HepG2 (cell line): Measurements from ENCODE around the gene PLXND1. TPM values are rescaled to one million over a fixed set of nuclear protein-coding genes. Genes with fewer than 3 reads are reported as not detected.

Source experiments
- ATAC-seq: fragments of 200-7000 bp; cut with Tn5 transposase; 3 replicates; pipeline ENCODE4 v1.9.1; 2020; ENCODE audit warnings: mild to moderate bottlenecking, moderate library complexity
- BruUV-seq: library from RNA; stranded (reverse); fragments of 400-500 nt; replicated peaks from 2 replicates; lab custom pipeline; 2021; lab: Mats Ljungman, UMichigan
- CTCF ChIA-PET: fragments of 300-600 bp; formaldehyde crosslinking; extraction: SDS; loops from one replicate; lab custom pipeline; 2021; ENCODE audit warnings: low total read pairs, inconsistent platforms, low intra/inter-chr PET ratio; lab: Yijun Ruan, JAX
- POLR2A ChIA-PET: fragments of 350-600 bp; sonication (Branson Sonifier 250); formaldehyde crosslinking; loops from one replicate; lab custom pipeline; 2020; ENCODE audit warnings: antibody characterized with exemption, inconsistent platforms; lab: Yijun Ruan, JAX
- DNase-seq: peaks from one replicate; pipeline ENCODE4 v3.0.0-alpha.2; 2015; ENCODE audit warnings: low spot score
- FAIRE-seq: peaks from 3 replicates; lab custom pipeline; 2011; peaks lifted over from hg19 to GRCh38; lab: Jason Lieb, UNC
- H2AFZ ChIP-seq: one replicate; pipeline ENCODE4 v1.6.1; 2011; ENCODE audit warnings: low read length, inconsistent platforms
- H3K27ac ChIP-seq: fragments of 300-600 bp; 3 replicates; pipeline ENCODE4 v1.8.0; 2011; ENCODE audit warnings: mixed run types, mild to moderate bottlenecking, mixed read lengths, low read length, inconsistent platforms; ENCODE audit not compliant: insufficient read depth; ENCODE audit errors: extremely low read length
- H3K27me3 ChIP-seq, 2 experiments: fragments of 200-600 bp in 1 of 2; 2 replicates in 1 of 2; 3 replicates in 1 of 2; pipeline versions ENCODE4 v1.6.0 to v1.8.0; 2011; ENCODE audit warnings: low read length in 2 of 2, mild to moderate bottlenecking in 2 of 2, moderate library complexity in 2 of 2, inconsistent platforms in 1 of 2; ENCODE audit not compliant: insufficient read depth in 2 of 2, control insufficient read depth in 1 of 2
- H3K36me3 ChIP-seq, 2 experiments: fragments of 200-600 bp in 1 of 2; replicated peaks in 1 of 2; 2 replicates in 1 of 2; 3 replicates in 1 of 2; pipeline versions ENCODE4 v1.5.1 to v1.8.0; 2011; ENCODE audit warnings: low read length in 2 of 2, inconsistent platforms in 1 of 2; ENCODE audit not compliant: insufficient read depth in 2 of 2, control insufficient read depth in 1 of 2
- H3K4me1 ChIP-seq: 2 replicates; pipeline ENCODE4 v1.5.1; 2012; ENCODE audit warnings: low read length, inconsistent platforms; ENCODE audit not compliant: insufficient read depth
- H3K4me2 ChIP-seq: 2 replicates; pipeline ENCODE4 v1.6.0; 2011; ENCODE audit warnings: low read depth, low read length, inconsistent platforms
- H3K4me3 ChIP-seq, 3 experiments: fragments of 200-600 bp in 1 of 3; sonication (generic), shearing (Covaris generic) in 1 of 3; replicated peaks in 1 of 3; 2 replicates each; pipeline ENCODE4 v1.5.1; 2011 to 2016; ENCODE audit warnings: low read length in 3 of 3, inconsistent platforms in 2 of 3, low read depth in 2 of 3, mild to moderate bottlenecking in 2 of 3, control low read depth in 1 of 3, mixed read lengths in 1 of 3; ENCODE audit not compliant: insufficient read depth in 1 of 3
- H3K79me2 ChIP-seq: one replicate; pipeline ENCODE4 v1.6.1; 2011; ENCODE audit warnings: low read length, inconsistent platforms; ENCODE audit not compliant: insufficient read depth
- H3K9ac ChIP-seq: 2 replicates; pipeline ENCODE4 v1.6.0; 2011; ENCODE audit warnings: mild to moderate bottlenecking, low read depth, low read length, inconsistent platforms; ENCODE audit not compliant: insufficient read depth
- H3K9me3 ChIP-seq: 2 replicates; pipeline ENCODE4 v1.5.1; 2012; ENCODE audit warnings: mild to moderate bottlenecking, low read length
- H4K20me1 ChIP-seq: 2 replicates; pipeline ENCODE4 v1.6.0; 2011; ENCODE audit warnings: inconsistent platforms, mild to moderate bottlenecking, low read length, moderate library complexity; ENCODE audit not compliant: insufficient read depth
- ZNF230 ChIP-seq: sonication (generic); formaldehyde crosslinking; IDR thresholded peaks from 2 replicates; pipeline ENCODE4 v1.4.0; 2020; ENCODE audit warnings: mild to moderate bottlenecking, missing genetic modification reagents
- ZNF24 ChIP-seq: fragments of 450-650 bp; IDR thresholded peaks from 2 replicates; pipeline ENCODE4 v1.6.1; 2017; ENCODE audit warnings: antibody characterized with exemption, mild to moderate bottlenecking
- ZNF773 ChIP-seq: sonication (generic); formaldehyde crosslinking; IDR thresholded peaks from 2 replicates; pipeline ENCODE4 v1.4.0; 2020; ENCODE audit warnings: missing genetic modification reagents, borderline replicate concordance
- WGBS: methylation state at CpG from one replicate; pipeline ENCODE4 v1.1.6; 2017; ENCODE audit warnings: low lambda C conversion rate; 5-methylcytosine and 5-hydroxymethylcytosine counted together
- in situ Hi-C: cut with HindIII; loops from 2 replicates; pipeline ENCODE4 v1.10.0; 2017; ENCODE audit warnings: low pct_unique_long_range_greater_than_20kb; ENCODE audit not compliant: extremely low pct_ligation_motif_present
- intact Hi-C: fragments of 100-400 bp; cut with micrococcal nuclease; formaldehyde crosslinking; loops from one replicate; pipeline ENCODE4 v1.10.0; 2022; ENCODE audit not compliant: unreplicated experiment
- polyA plus RNA-seq, 8 experiments: library from polyadenylated mRNA; depleted of rRNA in 3 of 8; stranded (reverse) in 7 of 8; unstranded in 1 of 8; fragments of >200 nt; fragmentation: Illumina TruSeq in 4 of 8; extraction: Trizol in 4 of 8; gene quantifications; 2 replicates each; pipeline versions ENCODE4 v1.2.1 to v1.2.3, GENCODE V29; 2011 to 2016; ENCODE audit warnings: low read depth in 4 of 8, missing spikeins in 1 of 8, mixed read lengths in 1 of 8; ENCODE audit not compliant: insufficient read depth in 1 of 8
- small RNA-seq, 3 experiments: library from RNA; depleted of rRNA; stranded (forward); fragments of <200 nt; gene quantifications; one replicate each; pipeline ENCODE3, GENCODE V24; 2012; ENCODE audit warnings: low read depth in 2 of 3, low replicate concordance in 1 of 3; ENCODE audit not compliant: insufficient read length in 3 of 3, insufficient read depth in 2 of 3
- total RNA-seq, 5 experiments: library from RNA; depleted of rRNA; stranded (reverse); fragments of >200 nt; fragmentation: Illumina TruSeq; extraction: Trizol; gene quantifications; 2 replicates each; pipeline ENCODE4 v1.2.3, GENCODE V29; 2016; ENCODE audit warnings: low read depth in 1 of 5

PLXND1 gene
- total and polyA plus RNA-seq, 2 of the 13 experiments (the other 11 are each of a cell fraction or from before 2014, with no cell fraction given): 15.9 to 42.0 TPM

DNA sequence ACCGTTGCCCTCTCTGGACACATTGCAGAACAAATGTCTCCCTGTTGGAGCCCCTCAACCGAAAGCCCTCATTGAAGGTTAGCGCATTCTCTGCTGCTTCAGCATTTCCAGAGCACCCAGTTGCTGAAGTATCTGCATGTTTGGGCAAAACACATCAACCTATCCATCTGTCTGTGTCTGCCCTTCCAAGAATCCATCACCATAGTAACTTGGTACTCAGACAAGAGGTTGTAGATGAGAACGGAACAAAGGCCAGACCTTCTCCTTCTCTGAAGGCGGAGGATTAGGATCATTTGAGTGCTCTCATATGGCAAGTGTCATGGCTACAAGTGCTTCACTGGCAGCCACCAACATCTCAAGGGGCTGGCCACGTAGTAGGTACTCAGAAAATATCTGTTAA is 101.1 kb downstream of the PLXND1 start:
- ATAC-seq: no peak
- H3K27ac ChIP-seq: no peak overlapping the region
- WGBS: 99% methylated on average over 6 of the region's 6 CpGs
- TF ChIP-seq ZNF230 (CRISPR knock-in tag) (no peak), ZNF773 (CRISPR knock-in tag) (no peak), ZNF24 (no peak)
- no peaks in the 10 kb centered on the region for H3K27me3 ChIP-seq
- no peak for FAIRE-seq
- H3K4me2 ChIP-seq: no peak overlapping the region
- no peak for DNase-seq
- H3K79me2 ChIP-seq: no peaks in the 10 kb centered on the region
- no peak overlapping the region for H3K9ac ChIP-seq
- no peak overlapping the region for H3K4me3 ChIP-seq
- H3K4me1 ChIP-seq: peaks cover 33% of the 10 kb centered on the region
- intact Hi-C loops (no loop called here), in situ Hi-C loops (no loop called here)
- H3K36me3 ChIP-seq: peaks cover 8 to 9% of the 10 kb centered on the region in 2 experiments; a peak in 3 of 5 replicates
- no peak overlapping the region for H2AFZ ChIP-seq
- no TSS peak for BruUV-seq
- POLR2A ChIA-PET: no interaction called here
- H3K9me3 ChIP-seq: no peaks in the 10 kb centered on the region
- CTCF ChIA-PET: no interaction called here
- H4K20me1 ChIP-seq: no peaks in the 10 kb centered on the region

Small RNA genes lying within 50 kb of the gene (small RNA-seq; reads per million reads assigned to genes)
- 0 reads per million in 3 experiments for gene RN7SL752P

Other genes starting within 250 kb of the PLXND1 start
- 0.11 and 0.31 TPM in 2 replicates for gene EFCAB12, start 178.0 kb downstream of the PLXND1 start, total RNA-seq (2016; rRNA removed; fragmentation: Illumina TruSeq; extraction: Trizol)
- gene EFCAB12, start 178.0 kb downstream of the PLXND1 start, polyA plus RNA-seq (2011; rRNA removed): 2.4 and 2.9 TPM in 2 replicates
- 25.3 and 26.9 TPM in 2 replicates for gene MBD4, start 166.7 kb downstream of the PLXND1 start, total RNA-seq (2016; rRNA removed; fragmentation: Illumina TruSeq; extraction: Trizol)
- 13.7 and 14.9 TPM in 2 replicates for gene MBD4, start 166.7 kb downstream of the PLXND1 start, polyA plus RNA-seq (2011; rRNA removed)
- gene IFT122, start 166.5 kb downstream of the PLXND1 start, total RNA-seq (2016; rRNA removed; fragmentation: Illumina TruSeq; extraction: Trizol): 10.3 and 10.8 TPM in 2 replicates
- 9.1 and 10.1 TPM in 2 replicates for gene IFT122, start 166.5 kb downstream of the PLXND1 start, polyA plus RNA-seq (2011; rRNA removed)
- not detected in 2 replicates for gene RHO, start 78.0 kb downstream of the PLXND1 start, total RNA-seq (2016; rRNA removed; fragmentation: Illumina TruSeq; extraction: Trizol)
- gene RHO, start 78.0 kb downstream of the PLXND1 start, polyA plus RNA-seq (2011; rRNA removed): not detected in 2 replicates
- gene H1-8, start 63.5 kb downstream of the PLXND1 start, total RNA-seq (2016; rRNA removed; fragmentation: Illumina TruSeq; extraction: Trizol): not detected in 2 replicates
- 0.08 TPM in 1 of 2 replicates, not detected in the other for gene H1-8, start 63.5 kb downstream of the PLXND1 start, polyA plus RNA-seq (2011; rRNA removed)